Measurements from ENCODE around the gene RELL1.

DNA sequence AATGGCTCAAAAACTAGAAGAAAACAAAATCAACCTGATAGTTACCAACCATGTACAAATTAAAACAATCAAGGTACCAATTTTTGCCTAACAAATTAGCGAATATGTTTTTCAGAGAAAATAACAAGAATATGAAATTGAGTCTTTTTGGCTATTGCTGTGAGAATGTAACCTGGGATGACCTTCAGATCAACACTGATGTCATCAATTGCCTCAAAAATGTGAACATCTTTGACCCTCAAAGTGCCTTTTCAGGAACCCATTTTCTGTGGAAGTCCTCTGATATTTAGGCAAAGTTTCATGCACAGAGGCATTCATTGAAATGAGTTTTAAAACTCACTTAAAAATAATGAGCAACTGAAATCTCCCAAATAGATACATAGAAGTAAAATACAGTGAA is 6.1 kb downstream of the RELL1 start:
- TF ChIP-seq POLR2A (IDR thresholded peaks at IDR 0.05; ENCODE audit: low read depth, low read length) (no peak), POLR2AphosphoS5 (IDR thresholded peaks at IDR 0.05; ENCODE audit: low read depth, low read length) (no peak), TAF1 (IDR thresholded peaks at IDR 0.05; ENCODE audit: borderline replicate concordance, low read depth, low read length) (no peak)

Data from GM12892 (cell line).